Fibroblast of upper back skin (primary cell): ENCODE data around the gene ZCCHC17.

Experiments
- DNase-seq: peaks from one replicate; pipeline ENCODE4 v3.0.0-alpha.2; 2013

The ZCCHC17 gene

DNA sequence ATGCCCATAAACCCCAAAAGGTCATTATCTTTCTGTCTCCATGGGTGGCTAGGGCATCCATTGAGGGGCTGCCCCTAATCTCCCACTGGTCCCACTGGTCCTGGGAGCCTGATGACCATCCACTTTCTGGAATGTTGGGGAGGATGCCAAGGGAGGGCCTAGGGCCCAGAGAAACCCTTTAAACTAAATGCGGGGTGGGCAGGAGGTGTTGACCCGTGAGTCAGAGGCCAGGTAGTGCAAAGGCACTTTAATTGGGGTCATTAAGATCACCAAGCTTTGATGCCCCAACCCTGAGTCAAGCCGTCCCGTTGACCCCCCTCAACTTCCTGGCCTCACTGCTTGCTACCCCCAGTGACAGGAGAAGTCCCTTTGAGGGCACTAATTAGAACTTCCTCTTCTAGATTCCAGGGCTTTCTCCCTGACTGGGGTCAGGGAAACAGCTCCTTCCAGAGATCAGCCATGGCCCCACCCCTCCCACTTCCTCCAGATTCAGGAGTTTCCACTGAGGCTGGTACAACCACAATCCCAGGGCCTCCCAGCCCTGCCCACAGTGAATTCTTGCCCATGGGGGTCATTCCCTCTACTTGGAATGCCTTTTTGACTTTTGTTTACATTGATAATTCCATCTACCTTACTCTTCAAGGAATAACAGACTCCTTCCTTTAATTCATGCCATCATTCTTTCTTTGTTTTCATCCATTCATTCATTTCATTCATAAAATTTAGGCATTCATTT is 100.7 kb downstream of the ZCCHC17 start:
- DNase-seq = peak; percentile 56

DNA sequence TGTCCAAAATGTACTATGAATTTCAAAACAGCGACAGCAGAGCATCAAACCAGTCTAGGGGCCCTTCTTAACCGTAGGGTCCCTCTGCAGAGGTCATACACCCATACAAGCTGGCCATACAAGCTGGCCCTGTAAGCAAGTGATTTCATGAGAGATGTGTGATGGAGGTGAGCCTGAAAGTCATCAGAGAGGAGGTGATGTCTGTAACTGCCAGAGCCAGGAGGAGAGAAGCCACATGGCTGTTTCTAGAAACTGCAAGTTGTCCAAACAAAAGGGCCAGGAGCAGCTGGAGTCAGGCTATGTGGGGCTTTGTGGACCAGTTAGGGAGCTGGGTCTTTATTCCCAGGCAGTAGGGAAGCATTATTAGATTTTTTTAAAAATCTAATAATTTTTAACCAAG is 101.4 kb downstream of the ZCCHC17 start:
- no peak for DNase-seq

DNA sequence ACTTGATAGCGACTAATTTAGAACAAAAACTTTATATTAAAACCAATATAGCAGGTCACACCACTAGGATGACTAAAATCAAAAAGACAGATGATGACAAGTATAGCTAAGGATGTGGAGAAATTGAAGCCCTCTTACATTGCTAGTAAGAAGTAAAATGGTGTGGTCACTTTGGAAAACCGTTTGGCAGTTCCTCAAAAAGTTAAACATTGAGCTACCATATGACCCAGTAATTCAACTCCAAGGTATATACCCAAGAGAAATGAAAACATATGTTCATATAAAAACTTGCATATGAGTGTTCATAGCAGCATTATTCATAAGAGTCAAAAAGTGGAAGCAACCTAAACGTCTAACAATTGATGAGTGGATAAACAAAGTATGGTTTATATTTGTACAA is 103.1 kb downstream of the ZCCHC17 start:
- DNase-seq = peak; percentile 83

DNA sequence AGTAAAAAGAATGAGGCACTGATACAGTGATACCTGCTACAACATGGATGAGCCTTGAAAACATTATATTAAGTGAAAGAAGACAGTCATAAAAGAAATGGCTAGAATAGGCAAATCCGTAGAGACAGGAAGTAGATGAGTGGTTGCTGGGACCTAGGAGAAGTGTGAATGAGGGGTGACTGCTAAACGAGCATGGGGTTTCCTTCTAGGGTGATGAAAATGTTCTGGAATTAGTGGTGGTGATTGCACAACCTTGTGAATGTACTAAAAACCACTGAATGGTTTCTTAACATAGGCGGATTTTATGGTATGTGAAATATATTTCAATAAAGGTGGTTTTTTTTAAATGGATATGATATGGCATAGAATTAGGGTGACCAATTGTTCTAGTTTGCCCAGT is 103.6 kb downstream of the ZCCHC17 start:
- DNase-seq = peak; percentile 88

DNA sequence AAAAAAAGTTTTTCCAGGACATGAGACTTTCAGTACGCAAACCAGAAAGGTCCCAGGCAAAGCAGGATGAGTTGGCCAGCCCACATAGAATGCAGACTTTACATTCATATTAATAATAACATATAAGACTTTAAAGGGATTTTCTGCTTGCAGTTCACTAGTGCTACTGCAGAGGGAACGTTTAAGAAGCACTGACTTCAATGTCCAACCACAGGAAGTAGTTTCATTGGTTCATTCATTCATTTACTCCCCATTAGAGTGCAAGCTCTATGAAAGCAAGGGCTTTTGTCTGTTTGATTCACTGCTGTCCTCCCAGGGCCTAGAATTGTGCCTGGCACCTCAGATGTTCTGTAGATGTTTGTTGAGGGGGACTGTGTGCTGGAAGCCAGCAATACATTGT is 104.4 kb downstream of the ZCCHC17 start:
- DNase-seq = no peak

DNA sequence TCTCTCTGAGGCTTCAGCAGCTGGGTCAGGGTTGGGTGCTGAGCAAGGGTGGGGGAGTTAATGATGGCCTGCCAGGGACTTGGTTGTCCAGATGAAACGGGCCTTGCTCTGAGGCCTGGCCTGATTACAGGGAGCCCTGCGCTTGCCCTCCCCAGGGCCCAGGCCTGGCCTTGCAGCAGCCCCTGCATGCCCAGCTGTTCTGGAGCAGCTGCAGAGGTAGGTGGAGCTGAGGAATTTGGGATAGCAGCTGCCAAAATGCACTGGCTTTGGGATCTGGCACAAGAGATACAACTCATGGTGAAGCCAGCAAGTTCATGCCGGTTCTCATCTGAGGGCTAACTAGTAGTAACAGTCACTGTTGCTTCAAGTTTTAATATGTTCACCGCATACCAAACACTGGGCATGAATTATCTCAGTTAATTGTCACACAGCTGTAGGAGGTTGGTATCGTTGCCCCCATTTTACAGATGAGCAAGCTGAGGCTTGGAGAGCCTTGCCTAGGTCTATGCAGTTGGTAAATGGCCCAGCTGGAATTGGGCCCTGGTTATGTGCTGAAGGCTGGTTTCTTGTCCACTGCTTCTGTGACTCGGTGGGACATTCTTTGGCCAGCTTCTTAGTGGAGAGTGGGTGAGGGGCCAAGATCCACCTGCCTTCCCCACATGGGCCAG is 108.9 kb downstream of the ZCCHC17 start:
- no peak for DNase-seq

DNA sequence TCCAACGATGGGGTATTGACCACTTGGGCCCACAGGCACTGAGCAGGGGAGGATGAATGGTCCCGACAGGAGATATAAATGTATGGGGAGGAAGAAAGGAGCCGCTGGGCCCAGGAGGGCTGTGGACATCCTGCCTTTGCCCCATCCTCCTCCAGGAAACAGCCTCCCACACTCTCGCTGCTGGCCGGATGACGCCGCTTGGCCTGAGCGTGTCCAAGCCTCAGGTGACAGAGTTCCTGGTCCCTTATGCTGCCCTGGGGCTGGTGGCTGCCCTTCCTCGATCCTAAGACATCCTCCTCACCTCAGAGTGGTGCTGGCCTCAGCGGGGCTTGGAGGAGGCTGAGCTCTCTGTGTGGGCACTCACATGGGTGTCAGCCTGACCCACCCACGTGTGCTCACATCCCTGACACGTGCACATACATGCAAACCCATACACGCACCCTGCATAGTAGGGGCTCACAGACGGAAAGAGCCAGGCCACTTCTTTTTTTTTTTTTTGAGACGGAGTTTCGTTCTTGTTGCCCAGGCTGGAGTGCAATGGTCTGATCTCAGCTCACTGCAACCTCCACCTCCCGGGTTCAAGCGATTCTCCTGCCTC is 110.3 kb downstream of the ZCCHC17 start:
- no peak for DNase-seq

DNA sequence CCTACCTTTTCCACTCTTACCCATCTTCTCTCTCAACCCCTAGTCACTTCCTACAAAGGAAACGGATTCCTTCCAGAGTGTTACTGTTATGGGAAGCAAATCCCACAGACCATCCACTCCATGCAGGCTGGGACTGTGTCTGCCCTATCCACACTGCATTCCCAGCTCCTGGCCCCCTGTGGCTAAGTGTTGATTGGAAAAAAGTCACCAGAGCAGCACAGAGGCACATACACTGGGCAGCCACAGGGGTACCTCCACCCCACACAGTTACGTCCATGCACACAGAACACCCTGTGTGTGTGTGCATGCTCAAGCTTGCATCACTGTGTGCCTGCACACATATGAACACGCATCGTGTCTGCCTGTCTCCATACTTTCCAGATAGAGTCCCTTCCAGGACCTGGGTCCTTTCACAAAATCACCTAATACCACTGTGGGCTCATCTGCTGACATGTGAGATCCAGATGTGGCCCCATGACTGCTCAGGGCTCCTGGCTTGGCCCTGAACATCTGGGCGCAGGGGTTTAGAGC is 112.0 kb downstream of the ZCCHC17 start:
- no peak for DNase-seq

DNA sequence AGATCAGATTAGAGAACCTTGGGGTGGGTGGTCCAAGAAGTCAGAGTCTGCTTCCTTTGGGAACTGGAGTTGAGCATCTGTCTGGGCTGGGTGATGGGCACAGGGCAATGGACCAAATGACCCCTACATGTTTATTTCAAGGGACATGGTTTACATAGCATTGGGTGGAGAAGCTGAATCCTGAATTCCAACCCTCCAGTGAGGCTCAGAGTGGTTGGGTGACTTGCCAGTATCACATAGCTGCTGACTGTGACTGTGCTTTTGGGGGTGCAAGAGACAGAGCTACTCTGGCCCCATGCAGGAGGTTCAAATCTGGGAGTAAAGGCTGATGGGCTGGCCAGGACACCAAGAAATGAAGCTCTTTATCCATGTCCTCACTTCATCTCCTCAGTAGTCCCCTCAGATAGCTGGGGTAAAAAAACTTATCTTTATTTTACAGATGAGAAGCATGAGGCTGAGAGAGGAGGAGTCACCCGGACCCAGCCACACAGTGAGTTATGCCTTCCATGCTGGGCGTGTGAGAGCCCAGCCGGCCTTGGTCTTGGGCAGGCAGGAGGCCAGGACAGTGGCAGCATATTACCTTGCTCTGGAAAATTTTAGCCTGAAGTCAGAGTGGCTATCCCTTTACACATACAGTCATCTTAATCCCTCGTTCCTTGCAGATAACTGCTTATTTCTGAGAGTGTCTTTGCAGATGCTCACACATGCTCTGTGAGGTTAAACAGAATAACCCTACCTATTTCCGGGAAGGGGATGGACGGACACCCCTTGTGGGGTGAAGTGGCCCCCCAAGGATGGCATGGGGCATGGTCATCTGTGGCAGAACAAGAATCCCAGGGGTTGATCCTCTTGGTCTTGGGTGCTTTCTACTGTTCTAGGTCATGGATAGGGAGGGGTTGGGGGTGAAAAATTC is 113.4 kb downstream of the ZCCHC17 start:
- no peak for DNase-seq

DNA sequence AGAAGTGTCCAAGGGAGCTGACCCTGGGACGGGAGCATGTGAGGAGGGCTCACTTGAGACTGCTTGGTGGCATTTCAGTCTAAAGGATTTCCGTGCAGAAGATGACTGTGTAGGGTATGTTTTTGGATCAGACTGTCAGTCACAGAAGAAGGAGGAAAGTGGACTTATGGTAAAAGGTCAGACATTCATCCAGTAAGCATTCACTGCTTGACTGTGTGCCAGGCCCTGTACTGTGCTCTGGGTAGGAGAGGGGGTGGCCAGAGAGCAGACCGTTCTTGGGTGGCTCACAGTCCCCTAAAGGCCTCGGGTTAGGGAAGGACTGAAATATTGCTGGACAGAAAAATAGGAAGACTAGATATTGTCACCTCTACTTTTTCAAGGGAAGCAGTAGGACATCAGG is 114.0 kb downstream of the ZCCHC17 start:
- DNase-seq = peak; percentile 50

DNA sequence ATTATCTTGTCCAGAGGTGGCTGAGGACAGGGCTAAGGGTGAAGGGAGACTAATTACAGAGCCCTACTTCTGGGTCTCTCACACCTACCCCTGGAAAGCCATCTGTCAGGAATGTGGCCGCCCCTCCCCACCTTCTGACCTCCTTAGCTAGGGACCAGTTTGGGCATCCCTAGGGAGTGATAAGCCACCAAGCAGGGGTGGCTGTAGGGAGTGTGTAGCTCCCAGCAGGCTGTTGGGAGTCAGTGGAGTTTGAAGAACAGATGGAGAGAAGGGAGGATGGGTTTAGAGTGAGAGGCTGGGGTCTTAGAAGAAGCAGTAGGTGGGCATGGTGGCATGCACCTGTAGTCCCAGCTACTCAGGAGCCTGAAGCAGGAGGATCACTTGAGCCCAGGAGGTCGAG is 115.4 kb downstream of the ZCCHC17 start:
- no peak for DNase-seq

DNA sequence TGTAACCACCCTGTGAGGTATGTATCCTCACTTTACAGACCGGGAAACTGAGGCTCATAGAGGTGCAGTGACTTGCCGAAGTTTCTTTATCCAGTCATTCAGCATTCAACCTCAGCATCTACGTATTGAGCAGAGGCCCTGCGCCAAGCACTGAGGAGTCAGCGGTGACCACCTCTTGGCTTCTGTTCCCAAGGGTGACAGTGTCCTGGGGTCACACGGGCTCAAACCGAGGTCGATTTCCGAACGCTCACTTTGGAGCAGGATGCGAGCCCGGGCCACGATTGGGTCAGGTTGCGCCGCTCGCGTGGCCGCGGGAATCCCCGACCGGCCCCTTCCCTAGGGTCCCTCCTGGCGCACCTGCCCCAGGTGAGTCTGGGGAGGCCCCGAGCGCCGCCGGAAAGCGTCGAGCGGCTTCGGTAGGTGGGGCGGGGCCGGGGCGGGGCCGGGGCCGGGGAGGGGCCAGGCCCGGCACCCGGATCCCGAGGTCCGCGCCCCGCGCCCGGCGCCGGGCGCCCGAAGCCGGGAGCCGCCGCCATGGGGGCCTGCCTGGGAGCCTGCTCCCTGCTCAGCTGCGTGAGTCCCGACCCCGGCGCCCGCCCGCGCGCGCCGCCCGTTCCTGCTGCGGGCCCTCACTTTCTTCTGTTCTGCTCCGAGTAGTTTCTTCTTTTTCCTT is 116.0 kb downstream of the ZCCHC17 start, which contains the start of gene SERINC2:
Gene SERINC2 (plus strand): TSS at position 482 of the 673 bp plus-strand sequence. CDS start 53 bp downstream, at position 535.
- DNase-seq = no peak

DNA sequence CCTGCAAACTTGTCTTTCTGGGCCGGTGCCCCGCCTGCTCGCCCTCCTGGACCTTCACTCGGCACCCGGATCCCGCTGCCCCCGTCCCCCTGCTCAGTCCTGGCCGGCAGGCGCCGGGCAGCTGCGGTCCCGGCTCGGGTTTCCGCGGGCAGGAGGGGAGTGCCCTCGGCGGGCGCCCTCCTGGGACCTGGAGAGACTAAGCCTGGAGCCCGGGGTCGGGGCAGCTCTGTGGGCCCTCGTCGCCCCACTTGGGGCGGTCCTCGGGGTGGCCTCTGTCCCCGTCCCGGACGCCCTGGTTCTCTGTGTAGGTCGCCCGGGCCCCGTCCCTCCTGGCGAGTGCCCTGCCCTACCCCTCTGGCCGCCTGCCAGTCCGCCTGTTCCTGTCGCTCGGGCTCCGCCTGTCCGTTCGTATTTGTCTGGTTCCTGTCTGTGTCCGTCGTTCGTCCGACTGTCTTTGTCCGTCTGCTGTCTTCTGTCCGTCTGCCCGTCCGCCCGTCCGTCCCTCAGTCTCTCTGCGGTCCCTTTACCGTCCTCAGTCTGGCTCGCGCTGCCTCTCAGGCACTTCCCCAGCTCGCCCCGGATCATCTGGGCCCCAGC is 116.7 kb downstream of the ZCCHC17 start:
- no peak for DNase-seq
